NCI-H748 (cell line): Measurements from ENCODE around the gene CEP72.
"Not testable (repeated sequence)": the region's sequence is repeated elsewhere in the genome, so short reads cannot be mapped to it uniquely, and the experiment has no call there.

Experiments used
- DNase-seq: peaks from one replicate; lab custom pipeline; 2025; ENCODE audit not compliant: unreplicated experiment; lab: John Stamatoyannopoulos, UW

The CEP72 gene

DNA sequence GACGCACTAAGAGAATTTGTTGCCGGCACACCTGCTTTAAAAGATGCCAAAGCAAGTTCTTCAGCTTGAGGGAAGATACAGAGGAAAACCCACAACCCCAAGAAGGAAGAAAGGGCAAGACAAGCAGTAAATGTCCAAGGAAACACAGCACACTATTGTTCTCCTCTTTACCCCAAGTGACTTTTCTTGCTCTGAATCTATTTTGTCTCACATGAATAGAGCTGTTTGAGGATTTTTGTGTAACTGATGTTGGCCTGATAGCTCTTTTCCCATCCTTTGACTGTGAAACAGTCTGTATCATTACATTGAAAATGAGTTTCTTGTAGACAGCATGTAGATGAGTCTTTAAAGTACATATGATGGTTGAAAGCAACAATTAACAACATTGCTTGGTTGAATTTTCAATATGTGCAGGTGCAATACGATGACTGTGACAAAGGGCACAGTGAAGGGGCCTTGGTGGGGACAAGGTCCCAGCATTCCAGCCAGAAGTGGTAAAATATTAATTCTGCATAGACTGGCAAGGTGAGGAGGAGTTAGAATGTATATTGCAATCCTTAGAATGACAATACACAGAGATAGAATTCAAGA is 16.8 kb upstream of the CEP72 start:
- no peak for DNase-seq

DNA sequence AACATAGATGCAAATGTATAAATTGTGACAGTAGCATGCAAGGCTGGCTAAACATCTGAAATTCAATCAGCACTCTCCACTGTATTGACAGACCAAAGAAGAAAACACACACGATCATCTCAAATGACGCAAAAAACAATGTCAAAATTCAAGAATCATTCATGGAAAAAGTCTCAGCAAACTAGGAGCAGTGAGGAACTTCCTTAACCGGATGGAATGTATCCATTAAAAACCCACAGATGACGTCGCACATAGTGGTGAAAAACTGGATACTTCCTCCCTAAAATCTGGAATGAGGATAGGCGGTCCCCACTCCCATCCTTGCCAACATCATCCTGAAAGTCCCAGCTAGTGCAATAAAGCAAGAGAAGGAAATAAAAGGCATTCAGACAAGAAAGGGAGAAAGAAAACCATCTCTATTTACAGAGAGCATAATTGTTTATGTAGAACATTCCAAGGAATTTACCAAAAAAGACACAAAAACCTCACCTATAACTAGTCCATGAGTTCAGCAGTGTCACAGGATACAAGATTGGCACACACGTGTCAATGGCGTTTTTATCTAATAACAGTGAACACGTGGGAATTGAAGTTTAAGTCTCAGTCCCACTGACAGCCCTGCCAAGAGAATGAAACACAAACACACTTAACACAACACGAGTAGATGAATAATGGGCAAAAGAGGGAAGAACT is 14.1 kb upstream of the CEP72 start:
- DNase-seq = no peak

DNA sequence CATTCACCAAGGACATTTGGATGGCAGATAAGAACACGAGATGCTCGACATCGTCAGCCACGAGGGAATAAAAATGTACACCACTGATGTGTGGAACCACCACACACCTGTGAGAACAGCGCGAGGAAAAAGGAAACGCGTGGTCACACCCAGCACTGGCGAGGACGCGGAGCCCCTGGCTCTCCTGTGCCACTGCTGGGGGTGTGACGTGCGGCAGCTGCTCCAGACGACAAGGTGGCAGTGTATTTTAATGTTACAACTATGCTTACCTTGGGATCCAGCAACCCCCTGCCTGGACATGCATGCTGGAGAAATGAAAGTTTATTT is 13.6 kb upstream of the CEP72 start:
- DNase-seq = peak; percentile 84

- DNase-seq = peak; percentile 36
Observed at GRCh38 chr5:600886-601541, 11.1 kb upstream of the CEP72 start.

DNA sequence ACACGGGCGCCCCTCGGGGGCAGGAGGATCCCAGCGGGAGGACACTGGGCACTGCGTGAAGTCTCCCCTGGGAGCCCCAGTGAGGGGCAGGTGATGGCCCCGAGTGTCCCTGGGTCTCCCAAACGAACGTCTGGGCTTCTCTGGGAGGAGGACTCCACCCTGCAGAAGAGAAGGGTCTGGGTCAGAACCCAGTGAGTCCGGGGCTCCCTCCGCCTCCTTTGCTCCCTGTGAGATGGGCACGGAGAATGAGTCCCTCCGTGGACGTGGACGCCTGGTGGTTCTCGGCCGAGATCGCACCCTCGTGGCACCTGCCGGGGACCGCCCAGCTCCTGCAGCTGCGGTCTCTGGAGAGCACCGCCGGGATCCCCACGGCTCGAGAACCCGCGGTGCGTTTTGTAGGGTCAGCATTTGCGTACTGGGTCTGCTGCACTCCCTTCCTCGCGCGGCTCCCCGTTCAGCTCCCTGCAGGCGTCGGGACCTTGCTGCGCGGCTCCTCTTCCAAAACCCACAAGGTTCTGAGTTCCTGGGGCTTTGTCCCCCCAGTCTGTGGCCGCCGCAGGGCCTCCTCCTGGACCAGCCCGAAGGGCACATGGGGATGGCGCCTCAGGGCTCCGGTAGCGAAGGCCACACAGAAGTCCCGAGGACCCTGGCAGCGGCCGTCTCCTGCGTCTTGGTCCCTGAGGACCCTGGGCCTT is 10.2 kb upstream of the CEP72 start:
- no peak for DNase-seq

DNA sequence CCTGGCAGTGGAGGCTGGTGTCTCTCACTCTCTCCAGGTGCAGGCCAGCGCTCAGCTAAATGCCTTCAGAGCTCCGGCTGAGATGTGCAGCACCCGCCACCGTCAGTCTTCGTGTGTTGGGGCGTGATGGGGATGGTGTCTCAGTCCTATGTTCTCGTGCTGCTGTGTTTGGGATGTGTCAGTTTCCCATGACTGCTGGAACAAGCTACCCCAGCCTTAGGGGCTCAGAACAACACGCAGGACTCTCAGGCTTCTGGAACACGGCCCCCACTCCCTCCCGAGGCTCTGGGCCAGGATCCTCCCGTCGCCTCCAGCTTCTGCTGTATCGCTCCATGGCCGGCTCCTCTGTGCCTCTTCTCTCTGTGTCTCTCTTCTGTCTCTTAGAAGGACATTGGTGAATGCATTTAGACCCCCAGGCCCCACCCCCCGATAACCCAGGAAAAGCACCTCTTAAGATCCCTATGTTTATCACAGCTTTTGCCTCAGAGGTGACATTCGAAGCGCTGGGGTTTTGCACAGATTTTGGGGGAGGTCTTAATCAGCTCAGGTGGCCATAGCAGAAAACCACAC is 9.6 kb upstream of the CEP72 start:
- no peak for DNase-seq

- DNase-seq = no peak
Observed at GRCh38 chr5:603081-603998, 8.8 kb upstream of the CEP72 start.

DNA sequence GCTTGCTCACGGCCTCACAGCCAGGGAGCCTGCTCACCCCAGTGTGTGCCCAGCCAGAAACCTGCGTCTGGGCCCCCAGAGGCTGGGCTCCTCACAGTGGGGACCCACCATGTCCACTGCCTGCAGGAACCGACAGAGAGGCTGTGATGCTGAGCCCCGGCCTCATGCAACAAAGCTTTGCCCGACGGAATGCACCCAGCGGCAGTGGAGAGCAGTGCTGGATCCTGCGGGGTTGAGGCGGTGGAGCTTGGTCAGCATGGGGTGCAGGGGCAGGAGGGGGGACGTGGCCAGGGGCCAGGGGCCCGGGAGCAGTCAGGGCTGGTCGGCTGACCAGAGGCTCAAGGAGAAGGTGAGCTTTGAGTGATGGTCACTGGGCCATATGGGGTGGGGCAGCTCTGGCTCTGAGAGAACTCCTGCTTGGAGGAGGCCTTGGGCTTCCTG is 7.7 kb upstream of the CEP72 start:
- no peak for DNase-seq

GRCh38 chr5:605090-605489 is 7.0 kb upstream of the CEP72 start:
- not testable (repeated sequence) for DNase-seq

DNA sequence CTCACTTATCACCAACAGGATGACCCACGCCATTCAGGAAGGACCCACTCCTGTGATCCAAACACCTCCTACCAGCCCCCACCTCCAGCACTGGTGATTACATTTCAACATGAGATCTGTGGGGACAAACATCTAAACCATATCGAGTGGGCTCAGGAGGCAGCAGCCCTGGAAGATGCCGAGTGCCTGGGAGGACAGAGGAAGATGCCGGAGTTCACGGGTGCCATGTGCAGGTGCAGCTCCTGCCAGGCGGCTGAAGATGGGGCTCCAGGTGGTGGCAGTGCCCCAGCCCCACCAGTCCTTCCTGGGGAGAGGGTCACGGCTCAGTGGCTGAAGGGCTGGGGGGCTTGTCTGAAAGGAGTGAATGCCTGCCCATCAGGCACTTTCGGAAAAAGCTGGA is 6.1 kb upstream of the CEP72 start:
- no peak for DNase-seq

GRCh38 chr5:606526-607399 is 5.4 kb upstream of the CEP72 start:
- DNase-seq = no peak

- DNase-seq = no peak
Observed at GRCh38 chr5:607541-608428, 4.4 kb upstream of the CEP72 start.

DNA sequence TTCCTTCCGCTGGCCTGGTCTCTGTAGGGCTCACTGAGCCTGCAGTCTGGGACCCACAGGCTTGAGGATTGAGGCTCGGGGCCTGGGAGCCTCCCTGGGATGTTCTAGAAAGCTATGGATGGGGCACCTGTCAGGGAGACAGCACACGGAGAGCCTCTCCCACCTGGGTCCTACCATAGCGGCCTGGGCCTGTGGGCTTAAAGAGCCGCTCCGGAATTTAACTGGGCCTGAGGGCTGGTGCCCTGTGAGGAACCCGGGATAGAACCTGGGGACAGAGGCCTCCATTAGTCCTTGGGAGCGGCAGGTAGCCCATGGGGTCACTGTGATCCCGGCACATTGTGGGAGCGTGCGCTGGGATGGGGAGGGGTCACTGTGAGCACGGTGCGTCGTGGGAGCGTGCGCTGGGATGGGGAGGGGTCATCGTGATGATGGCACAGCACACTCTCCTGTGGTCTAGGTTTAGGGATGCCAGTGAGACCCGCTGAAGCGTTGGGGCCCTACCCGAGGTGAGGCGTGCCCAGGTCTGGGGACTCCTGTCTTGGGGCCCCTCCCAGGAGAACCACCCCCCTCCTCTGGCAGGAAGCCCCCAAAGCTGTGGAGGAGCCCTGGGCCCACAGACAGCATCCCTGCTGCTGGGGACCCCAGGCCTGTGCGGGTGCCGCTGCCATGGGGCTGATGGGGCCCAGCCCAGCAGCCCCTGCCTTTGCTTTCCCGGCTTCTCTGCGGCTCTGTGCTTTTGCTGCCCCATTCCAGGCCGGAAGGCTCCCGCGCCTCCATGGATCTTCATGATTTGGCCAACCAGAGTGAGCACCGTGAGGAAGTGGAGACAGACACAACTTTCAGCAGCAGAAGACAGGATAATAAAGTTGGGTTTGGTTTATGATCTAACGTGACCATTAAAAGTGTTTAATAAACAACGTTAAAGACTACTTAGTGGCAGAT is 3.4 kb upstream of the CEP72 start:
- no peak for DNase-seq

- no peak for DNase-seq
Observed at GRCh38 chr5:609506-609905, 2.6 kb upstream of the CEP72 start.

DNA sequence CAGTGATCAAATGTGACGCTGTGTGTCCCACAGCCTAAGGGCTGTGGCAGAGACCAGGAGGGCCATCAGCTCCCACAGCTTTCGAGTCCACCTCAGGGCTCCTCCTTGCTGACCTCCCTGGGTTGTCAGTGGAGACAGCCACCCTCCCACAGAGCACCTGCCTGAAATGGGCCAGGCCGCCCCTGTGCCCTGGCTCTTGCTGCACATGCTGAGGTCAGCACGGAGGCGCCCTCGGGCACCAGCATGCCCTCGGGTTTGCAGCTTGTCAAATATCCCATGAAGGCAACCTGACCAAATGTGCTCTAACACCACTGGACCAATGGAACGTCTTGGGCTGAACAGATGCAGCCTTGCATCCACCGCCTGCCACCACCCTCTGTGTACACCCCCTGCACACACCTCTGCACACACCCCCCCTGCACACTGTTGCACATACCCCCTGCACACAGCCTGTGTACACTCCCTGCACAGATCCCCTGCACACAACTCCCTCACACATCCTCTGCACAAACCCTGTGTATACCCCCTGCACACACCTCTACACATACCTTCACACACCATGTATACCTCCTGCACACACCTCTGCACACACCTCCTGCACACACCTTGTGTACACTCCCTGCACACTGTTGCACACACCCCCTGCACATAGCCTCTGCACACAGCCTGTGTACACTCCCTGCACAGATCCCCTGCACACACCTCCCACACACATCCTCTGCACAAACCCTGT is 2.0 kb upstream of the CEP72 start:
- DNase-seq = no peak

DNA sequence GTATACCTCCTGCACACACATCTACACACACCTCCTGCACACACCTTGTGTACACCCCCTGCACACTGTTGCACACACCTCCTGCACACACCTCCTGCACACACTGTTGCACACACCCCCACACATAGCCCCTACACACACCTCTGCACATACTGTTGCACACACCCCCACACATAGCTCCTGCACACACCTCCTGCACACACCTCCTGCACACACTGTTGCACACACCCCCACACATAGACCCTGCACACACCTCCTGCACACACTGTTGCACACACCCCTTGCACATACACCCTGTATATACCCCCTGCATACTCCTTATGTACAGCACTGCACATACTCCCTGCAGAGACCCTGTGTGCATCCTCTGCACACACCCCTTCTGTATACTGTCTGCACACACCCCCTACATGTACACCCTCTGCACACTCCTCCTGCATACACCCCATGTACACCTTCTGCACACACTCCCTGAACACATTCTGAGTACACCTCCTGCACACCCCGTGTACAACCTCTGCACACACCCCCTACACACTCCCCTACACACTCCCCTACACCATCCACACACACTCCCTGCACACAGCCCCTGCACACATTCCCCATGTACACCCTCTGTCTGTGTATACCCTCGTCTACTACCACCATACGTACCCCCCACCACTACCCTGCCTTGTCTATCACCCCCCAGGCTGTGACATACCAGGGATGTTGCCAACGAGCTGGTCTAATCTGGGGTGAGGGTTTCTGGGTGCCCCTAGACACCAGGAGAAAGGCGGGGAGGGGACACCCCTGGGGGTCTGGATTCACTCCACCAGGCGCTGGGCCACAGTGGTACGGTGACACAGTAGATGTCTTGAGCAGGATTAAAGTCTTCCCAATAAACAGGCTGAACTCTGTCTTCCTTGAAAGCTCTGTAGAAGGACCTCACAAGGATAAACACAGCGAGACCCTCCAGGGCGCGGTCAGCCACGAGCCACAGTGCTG is 1.1 kb upstream of the CEP72 start:
- no peak for DNase-seq
